ENCODE data around the gene EXOG.

DNA sequence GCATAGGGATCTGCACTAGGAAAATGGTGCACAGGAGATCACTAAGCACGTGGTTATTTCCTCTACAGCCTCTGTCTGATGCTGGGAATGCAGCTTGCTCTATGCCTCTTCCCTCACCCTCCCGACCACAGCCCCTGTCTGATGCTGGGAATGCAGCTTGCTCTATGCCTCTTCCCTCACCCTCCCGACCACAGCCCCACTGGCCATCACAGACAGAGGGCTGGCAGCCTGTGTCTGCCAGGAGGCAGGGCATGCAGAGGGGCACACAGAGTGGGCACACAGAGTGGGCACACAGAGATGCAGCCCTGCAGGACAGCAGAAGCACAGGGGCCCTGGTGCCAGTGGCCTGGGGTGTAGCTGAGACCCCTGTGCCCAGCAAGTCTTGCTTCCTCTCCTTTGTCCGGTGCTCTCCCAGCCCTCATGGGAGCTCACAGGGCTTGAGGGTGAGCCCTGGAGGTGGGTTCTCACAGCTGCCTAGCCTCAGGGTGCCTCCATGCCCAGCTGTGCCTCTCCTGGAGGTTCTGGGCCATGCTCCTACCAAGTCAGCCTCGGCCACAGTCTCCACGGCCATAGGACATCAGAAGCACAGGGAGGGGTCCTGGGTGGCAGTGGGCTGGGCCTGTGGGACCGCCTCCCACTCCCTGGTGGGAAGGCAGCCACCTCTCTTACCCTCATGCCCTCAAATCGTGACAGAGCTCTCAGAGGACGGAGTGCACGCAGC is 65.8 kb downstream of the EXOG start:
- TF ChIP-seq CTCF (IDR thresholded peaks at IDR 0.05; ENCODE audit: insufficient read depth, low read length, poor library complexity, severe bottlenecking) (no peak), EZH2phosphoT487 (conservative IDR thresholded peaks at IDR 0.05; ENCODE audit: low read length) (no peak)

Measured in SU-DHL-6 (cell line).